Keratinocyte (primary cell): Measurements from ENCODE around the gene ROPN1B.

Experiments used
- EZH2 ChIP-seq: IDR thresholded peaks from one replicate; pipeline ENCODE4 v1.6.1; 2012; ENCODE audit warnings: inconsistent platforms, mild to moderate bottlenecking, low read length, moderate library complexity
- TF ChIP-seq, protein P1 (sequence below), 3 experiments: IDR thresholded peaks in 1 of 3; conservative IDR thresholded peaks in 1 of 3; optimal IDR thresholded peaks in 1 of 3; 2 replicates in 2 of 3; 3 replicates in 1 of 3; pipeline versions ENCODE3 to v1.5.1; 2011; ENCODE audit warnings: low read length in 3 of 3, mild to moderate bottlenecking in 3 of 3, moderate library complexity in 2 of 3, control low read depth in 1 of 3, inconsistent platforms in 1 of 3; ENCODE audit not compliant: insufficient read depth in 2 of 3; ENCODE audit errors: extremely low read depth in 1 of 3

GRCh38 chr3:125959317-125960065 is 9.5 kb upstream of the ROPN1B start:
- TF ChIP-seq, protein P1, sequence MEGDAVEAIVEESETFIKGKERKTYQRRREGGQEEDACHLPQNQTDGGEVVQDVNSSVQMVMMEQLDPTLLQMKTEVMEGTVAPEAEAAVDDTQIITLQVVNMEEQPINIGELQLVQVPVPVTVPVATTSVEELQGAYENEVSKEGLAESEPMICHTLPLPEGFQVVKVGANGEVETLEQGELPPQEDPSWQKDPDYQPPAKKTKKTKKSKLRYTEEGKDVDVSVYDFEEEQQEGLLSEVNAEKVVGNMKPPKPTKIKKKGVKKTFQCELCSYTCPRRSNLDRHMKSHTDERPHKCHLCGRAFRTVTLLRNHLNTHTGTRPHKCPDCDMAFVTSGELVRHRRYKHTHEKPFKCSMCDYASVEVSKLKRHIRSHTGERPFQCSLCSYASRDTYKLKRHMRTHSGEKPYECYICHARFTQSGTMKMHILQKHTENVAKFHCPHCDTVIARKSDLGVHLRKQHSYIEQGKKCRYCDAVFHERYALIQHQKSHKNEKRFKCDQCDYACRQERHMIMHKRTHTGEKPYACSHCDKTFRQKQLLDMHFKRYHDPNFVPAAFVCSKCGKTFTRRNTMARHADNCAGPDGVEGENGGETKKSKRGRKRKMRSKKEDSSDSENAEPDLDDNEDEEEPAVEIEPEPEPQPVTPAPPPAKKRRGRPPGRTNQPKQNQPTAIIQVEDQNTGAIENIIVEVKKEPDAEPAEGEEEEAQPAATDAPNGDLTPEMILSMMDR (optimal IDR thresholded peaks at IDR 0.05 in 1 of 3, IDR thresholded peaks at IDR 0.05 in 1 of 3, conservative IDR thresholded peaks at IDR 0.05 in 1 of 3; ENCODE audit: extremely low read depth in 1 of 3, insufficient read depth in 2 of 3, low read length in 3 of 3): no peak
- TF ChIP-seq EZH2: no peak
